ENCODE results near the gene LY6G6D. TPM values are rescaled to one million over a fixed set of nuclear protein-coding genes. Genes with fewer than 3 reads are reported as not detected.

LY6G6D gene
- total and polyA plus RNA-seq, 2 of the 13 experiments (the other 11 are each of a cell fraction or from before 2014, with no cell fraction given), result not detected

DNA sequence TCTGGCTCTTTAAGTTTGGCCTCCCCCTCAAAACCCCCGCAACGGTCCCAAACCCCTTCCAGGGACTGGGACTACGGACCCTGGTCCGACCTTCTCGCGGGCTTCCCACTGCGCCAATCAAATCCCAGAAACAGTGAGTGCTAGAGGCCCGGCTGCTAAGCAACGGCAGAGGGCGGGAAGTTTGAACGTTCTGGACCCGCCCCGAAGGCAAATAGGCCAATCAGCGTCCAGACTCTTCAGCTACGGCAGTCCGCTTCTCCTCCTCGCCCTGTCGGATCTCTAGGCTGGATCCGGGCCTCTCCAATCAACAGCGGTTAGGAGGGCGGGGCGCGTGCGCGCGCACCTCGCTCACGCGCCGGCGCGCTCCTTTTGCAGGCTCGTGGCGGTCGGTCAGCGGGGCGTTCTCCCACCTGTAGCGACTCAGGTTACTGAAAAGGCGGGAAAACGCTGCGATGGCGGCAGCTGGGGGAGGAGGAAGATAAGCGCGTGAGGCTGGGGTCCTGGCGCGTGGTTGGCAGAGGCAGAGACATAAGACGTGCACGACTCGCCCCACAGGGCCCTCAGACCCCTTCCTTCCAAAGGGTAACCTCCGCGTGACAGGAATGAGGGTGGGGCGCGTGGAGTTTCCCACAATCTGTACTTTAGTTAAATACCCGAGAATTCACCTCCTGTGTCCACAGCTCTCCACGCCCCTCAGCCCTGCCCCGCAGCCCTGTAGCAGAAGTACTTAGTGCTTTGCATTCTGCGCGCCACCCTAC is 24.7 kb downstream of the LY6G6D start, which contains the start of gene MSH5:
Gene MSH5 (plus strand): TSS at position 367 of the 758 bp plus-strand sequence. CDS start 462 bp downstream, outside the sequence.
- Histone ChIP-seq H3K9me3 (ENCODE audit: low read length) (no peaks in the 10 kb centered on the region), H3K9ac (ENCODE audit: insufficient read depth, low read depth, low read length) (peak within 1 kb of the TSS; percentile 98), H3K4me2 (ENCODE audit: low read depth, low read length) (peak within 1 kb of the TSS; percentile 98), H3K27me3 (ENCODE audit: control insufficient read depth in 1 of 2, insufficient read depth in 2 of 2, low read length in 2 of 2) (no peaks in the 10 kb centered on the region; a peak in 1 of 5 replicates), H3K79me2 (ENCODE audit: insufficient read depth, low read length) (peaks cover 22% of the 10 kb centered on the region), H3K36me3 (replicated peaks in 1 of 2; ENCODE audit: control insufficient read depth in 1 of 2, insufficient read depth in 2 of 2, low read length in 2 of 2) (peaks cover 0 to 6% of the 10 kb centered on the region in 2 experiments; a peak in 3 of 5 replicates), H4K20me1 (ENCODE audit: insufficient read depth, low read length) (peaks cover 3% of the 10 kb centered on the region; the same call in 1 of the 2 replicates), H3K4me3 (replicated peaks in 1 of 3; ENCODE audit: insufficient read depth in 1 of 3, low read depth in 2 of 3, low read length in 3 of 3) (peak within 1 kb of the TSS; percentile 44 to 92 (median 92)), H2AFZ (ENCODE audit: low read length) (no peak within 1 kb of the TSS), H3K4me1 (ENCODE audit: insufficient read depth, low read length) (peaks cover 50% of the 10 kb centered on the region), H3K27ac (ENCODE audit: extremely low read length, insufficient read depth, low read length) (peak within 1 kb of the TSS; percentile 99)
- FAIRE-seq (peak; percentile 99), ATAC-seq (peak; percentile 74), DNase-seq (ENCODE audit: low spot score) (peak; percentile 100)
- ChIA-PET CTCF (ENCODE audit: low intra/inter-chr PET ratio, low total read pairs) (interaction anchor here (1.7 kb wide), 1 partner anchor 10 kb away, joined by 4 read pairs; the partner anchor contains the start of gene DDAH2), POLR2A (interaction anchor here (0.6 to 11.3 kb wide), 37 partner anchors 9 to 1098 kb away, joined by 3 to 279 read pairs (median 21); partner anchors contain the start of genes ABHD16A, APOM, ATF6B and BAG6)
- BruUV-seq (replicated peaks), result TSS peak; percentile 47
- 11% methylated on average over 49 of the region's 58 CpGs for WGBS (ENCODE audit: low lambda C conversion rate)
- intact Hi-C loops (cut with micrococcal nuclease; ENCODE audit: unreplicated experiment), result loop anchor here (1.0 to 5.0 kb wide), 4 partner anchors 38 to 95 kb away; partner anchors contain the start of genes ABHD16A and LSM2
- in situ Hi-C loops (cut with HindIII; ENCODE audit: extremely low pct_ligation_motif_present, low pct_unique_long_range_greater_than_20kb), result no loop called here
- TF ChIP-seq MEIS1 (CRISPR knock-in tag; IDR thresholded peaks at IDR 0.05; ENCODE audit: borderline replicate concordance) (peak; percentile 95), BCL3 (CRISPR knock-in tag; IDR thresholded peaks at IDR 0.05) (peak; percentile 96), HMGA1 (CRISPR knock-in tag; conservative IDR thresholded peaks at IDR 0.05) (no peak), ZNF562 (CRISPR knock-in tag; IDR thresholded peaks at IDR 0.05; ENCODE audit: borderline replicate concordance) (peak; percentile 96), MED13 (CRISPR knock-in tag; IDR thresholded peaks at IDR 0.05) (peak; percentile 92), TBL1XR1 (IDR thresholded peaks at IDR 0.05; ENCODE audit: borderline replicate concordance, low read length, partially characterized antibody) (peak; percentile 49), MLX (CRISPR knock-in tag; IDR thresholded peaks at IDR 0.05) (peak; percentile 77), ZNF816 (CRISPR knock-in tag; IDR thresholded peaks at IDR 0.05; ENCODE audit: borderline replicate concordance) (peak; percentile 100), ZNF7 (CRISPR knock-in tag; IDR thresholded peaks at IDR 0.05) (no peak), AHR (CRISPR knock-in tag; IDR thresholded peaks at IDR 0.05) (peak; percentile 89; the same call in 1 of the 2 replicates), CBX1 (IDR thresholded peaks at IDR 0.05; ENCODE audit: low read depth) (peak; percentile 72), PRPF4 (IDR thresholded peaks at IDR 0.05; ENCODE audit: low read depth, low read length, poor library complexity, severe bottlenecking) (peak; percentile 88), ZNF629 (CRISPR knock-in tag; conservative IDR thresholded peaks at IDR 0.05) (no peak; the same call in 1 of the 2 replicates), TGIF2 (CRISPR knock-in tag; IDR thresholded peaks at IDR 0.05) (peak; percentile 95), FOSL1 (CRISPR knock-in tag; IDR thresholded peaks at IDR 0.05; ENCODE audit: borderline replicate concordance) (no peak), ZFP36L1 (CRISPR knock-in tag; IDR thresholded peaks at IDR 0.05) (peak; percentile 99), CENPX (CRISPR knock-in tag; IDR thresholded peaks at IDR 0.05) (no peak)
- TF ChIP-seq, protein P1, sequence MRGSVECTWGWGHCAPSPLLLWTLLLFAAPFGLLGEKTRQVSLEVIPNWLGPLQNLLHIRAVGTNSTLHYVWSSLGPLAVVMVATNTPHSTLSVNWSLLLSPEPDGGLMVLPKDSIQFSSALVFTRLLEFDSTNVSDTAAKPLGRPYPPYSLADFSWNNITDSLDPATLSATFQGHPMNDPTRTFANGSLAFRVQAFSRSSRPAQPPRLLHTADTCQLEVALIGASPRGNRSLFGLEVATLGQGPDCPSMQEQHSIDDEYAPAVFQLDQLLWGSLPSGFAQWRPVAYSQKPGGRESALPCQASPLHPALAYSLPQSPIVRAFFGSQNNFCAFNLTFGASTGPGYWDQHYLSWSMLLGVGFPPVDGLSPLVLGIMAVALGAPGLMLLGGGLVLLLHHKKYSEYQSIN (CRISPR knock-in tag; IDR thresholded peaks at IDR 0.05; ENCODE audit: borderline replicate concordance), result no peak
- TF ChIP-seq, protein P2, sequence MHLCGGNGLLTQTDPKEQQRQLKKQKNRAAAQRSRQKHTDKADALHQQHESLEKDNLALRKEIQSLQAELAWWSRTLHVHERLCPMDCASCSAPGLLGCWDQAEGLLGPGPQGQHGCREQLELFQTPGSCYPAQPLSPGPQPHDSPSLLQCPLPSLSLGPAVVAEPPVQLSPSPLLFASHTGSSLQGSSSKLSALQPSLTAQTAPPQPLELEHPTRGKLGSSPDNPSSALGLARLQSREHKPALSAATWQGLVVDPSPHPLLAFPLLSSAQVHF (CRISPR knock-in tag; IDR thresholded peaks at IDR 0.05), result peak; percentile 100

Measured in HepG2 (cell line).